Right kidney (tissue), 1 donor: ENCODE data around the gene CATSPERB.
"Not testable (repeated sequence)": the region's sequence is repeated elsewhere in the genome, so short reads cannot be mapped to it uniquely, and the experiment has no call there.

Experiments
- DNase-seq: peaks from one replicate; pipeline ENCODE4 v3.0.0-alpha.2; 2016

CATSPERB gene

DNA sequence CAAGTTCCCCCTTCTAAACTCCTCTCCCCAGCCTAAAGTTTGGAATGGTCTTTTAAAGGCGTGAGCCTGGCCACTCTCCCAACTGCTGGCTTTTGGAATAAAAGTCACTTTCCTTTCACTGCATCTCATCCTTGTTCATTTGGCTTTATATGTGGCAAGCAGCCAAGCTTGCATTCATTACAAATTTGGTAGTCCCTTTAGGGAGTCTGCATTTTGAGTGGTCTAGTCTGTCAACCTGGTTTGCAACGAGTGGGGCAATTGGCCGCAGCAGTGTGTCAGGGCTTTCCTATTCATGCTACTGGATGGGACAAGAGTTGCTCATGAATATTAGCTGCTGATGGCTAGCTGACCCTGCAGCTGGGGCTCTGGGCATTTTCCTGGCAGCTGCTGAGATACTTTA, 57.0 kb downstream of the CATSPERB start:
- no peak for DNase-seq

DNA sequence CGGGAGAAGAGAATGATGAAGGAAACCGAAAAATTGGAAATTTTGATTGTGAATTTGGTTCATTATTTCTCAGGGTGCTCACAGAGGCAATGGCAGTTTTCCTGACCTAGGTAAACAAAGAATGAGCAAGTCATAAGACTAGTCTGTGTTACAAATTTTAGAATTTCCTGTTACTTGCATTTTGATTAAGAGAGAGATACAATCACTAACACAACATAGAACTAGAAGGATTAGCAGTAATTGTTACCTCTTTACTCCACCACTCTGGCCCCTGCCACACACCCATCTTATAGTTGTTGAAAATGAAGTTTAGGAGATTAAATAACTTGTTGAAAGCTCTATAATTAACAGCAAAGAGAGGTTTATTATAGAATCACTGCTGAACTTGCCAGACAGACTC, 62.0 kb downstream of the CATSPERB start:
- DNase-seq: no peak

DNA sequence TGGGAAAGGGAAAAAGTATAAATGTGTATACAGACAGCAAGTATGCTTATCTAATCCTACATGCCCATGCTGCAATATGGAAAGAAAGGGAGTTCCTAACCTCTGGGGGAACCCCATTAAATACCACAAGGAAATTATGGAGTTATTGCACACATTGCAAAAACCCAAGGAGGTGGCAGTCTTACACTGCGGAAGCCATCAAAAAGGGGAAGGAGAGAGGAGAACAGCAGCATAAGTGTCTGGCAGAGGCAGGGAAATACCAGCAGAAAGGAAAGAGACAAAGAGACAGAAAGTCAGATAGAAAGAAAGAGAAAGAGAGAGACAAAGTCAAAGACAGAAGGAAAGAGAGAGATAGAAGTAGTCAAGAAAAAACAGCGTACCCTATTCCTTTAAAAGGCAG, 64.8 kb downstream of the CATSPERB start:
- not testable (repeated sequence) for DNase-seq

DNA sequence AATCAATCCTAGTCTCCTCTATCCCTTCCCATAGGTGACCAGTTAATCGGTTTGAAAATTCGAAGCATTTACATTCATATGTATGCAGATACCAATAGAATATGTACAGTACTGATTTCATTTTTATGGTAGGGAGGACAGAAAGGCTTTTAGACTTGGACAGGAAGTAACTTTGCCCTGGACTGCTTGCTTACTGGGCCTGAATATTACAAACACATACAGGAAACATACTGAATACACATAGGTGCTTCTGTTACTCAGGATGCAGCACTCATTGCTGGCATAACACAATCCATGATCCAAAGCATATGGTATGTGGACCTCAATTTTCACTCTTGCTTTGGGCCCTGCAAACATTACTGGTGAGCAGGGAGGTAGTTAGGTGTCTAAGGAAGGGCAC, 71.1 kb downstream of the CATSPERB start:
- no peak for DNase-seq

DNA sequence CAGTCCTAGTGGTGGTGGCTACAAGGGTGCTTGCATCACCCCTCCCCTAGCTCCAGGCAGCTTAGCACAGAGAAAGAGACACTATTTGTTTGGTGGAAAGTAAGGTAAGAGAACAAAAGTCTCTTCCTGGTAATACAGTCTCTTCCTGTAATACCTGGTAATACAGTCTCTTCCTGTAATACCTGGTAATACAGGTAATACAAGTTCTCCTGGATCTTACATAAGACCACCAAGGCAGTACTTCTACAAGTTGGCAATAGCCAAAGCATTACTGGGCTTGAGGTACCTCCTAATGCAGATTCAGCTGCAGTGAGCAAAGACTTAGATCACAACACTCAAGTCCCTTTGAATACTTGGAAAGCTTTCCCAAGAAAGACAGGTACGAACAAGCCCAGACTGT, 77.0 kb downstream of the CATSPERB start:
- DNase-seq: no peak

DNA sequence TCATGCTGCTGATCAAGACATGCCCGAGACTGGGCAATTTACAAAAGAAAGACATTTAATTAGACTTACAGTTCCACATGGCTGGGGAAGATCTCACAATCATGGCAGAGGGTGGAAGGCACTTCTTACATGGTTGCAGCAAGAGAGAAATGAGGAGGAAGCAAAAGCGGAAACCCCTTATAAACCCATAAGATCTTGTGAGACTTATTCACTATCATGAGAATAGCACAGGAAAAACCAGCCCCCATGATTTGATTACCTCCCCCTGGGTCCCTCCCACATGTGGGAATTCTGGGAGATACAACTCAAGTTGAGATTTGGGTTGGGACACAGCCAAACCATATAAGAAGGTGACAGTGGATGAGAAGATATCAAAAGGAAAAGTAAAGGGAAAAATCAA, 78.4 kb downstream of the CATSPERB start:
- DNase-seq: no peak

DNA sequence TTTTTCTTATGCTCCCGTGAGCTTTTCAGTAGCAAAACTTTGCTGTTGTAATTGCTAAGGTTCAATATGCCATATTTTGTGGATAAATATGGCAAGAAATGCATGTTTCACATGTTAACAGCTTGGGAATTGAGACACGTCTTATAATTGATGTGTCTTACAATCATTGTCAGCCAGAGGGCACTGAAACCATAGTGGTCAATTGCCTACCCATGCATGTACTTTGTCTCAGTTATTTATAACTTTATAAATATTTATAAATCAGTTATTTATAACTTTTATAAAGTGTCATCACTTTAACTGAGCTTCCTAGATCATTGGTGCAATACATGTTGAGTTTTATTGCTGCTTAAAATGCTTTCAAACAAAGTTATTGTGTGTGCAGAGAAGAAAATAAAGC, 82.0 kb downstream of the CATSPERB start:
- DNase-seq: no peak

DNA sequence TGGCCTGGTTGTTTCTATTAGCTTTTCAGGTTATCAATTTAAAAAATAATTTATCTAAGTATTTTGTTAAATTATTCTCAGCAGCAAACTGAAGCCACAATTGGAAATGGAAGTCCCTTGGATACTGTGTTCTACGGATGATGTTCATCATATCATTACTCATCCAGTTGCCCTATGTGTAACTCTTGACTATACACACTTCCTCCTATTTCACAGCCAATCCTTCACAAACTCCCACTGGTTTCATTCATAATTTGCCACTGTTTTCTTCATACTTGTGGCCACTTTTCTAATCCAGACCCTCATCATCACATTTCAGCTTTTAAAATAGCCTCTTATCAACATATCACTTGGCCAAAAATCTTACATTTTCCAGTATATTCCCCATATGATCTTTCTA, 84.0 kb downstream of the CATSPERB start:
- DNase-seq: no peak

DNA sequence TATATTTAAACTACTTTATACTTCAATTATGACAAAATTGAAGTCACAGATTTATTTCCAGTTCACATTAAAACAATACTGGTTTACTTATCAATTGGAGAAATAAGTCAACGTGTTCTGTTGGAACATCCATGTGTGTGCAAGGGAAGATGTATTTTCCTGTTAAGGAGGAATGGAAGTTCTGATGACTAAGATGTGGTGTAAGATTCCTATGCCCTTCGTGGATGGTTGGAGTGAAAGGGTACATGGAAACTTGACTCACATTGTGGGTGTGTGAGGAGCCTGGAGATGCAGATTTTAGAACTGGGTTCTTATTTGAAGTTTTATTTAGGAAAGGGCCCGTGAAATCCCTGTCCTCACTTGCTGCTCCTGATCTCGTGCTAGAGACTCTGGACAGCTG, 95.3 kb downstream of the CATSPERB start:
- DNase-seq: no peak

DNA sequence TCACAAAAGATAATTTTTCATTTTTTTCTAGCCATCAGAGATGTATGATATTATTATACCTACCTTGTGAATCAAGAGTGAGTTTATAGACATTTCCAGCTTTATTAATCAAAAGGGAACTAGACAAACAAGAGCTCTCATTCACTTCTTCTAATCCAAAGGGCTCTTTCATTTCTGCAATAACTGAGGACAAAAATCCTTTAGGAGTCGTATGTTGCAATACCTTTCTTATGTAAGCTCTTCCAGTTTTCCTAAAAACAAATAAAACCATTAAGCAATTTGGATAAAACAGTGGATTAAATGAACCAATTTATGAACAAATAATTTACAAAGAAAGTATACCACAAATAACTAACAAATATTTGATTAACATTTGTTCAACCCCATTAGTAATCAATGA, 107.1 kb downstream of the CATSPERB start:
- no peak for DNase-seq

DNA sequence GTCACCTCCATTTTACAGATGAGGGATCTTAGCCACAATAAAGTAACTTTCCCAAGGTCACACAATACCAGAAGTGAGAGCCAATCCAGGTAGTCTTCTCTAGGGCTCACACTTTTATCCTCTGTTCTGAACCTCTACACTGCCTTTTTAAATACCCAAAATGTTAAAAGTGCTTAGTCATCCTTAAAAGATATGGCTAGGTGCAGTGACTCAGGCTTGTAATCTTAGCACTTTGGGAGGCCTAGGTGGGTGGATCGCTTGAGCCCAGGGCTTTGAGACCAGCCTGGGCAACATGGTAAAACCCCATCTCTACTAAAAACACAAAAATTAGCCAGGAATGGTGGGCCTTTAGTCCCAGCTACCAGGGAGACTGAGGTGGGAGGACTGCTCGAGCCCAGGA, 117.7 kb downstream of the CATSPERB start:
- no peak for DNase-seq

DNA sequence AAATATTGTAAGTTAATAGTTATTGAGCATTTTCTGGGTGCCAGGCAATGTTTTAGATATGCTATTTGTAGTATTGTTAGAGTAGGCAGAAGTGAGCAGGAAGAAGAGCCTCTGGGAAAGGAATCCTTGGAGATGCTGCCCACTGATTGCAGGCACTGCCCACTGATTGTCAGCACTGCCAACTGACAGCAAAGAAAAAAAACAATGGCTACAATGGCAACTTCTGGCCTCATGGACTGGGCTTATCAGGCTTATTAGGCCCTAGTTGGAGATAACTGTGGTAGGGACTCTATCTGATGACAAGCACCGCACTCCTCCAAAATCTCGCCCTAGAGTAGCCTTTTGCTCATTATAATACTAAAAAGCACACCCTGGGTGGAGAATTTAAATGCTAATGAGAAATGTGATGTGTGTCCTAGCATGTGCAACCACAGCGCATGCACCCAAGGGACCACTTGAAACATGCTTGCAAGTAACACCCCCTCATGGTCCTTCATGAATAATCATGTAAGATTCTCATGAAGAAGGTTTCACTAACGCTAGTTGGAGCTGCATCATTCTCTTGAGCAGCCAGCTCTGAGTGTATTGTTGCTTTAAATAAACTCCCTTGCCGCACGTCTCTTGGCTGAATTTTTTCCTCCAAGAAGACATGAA, 118.3 kb downstream of the CATSPERB start:
- no peak for DNase-seq

DNA sequence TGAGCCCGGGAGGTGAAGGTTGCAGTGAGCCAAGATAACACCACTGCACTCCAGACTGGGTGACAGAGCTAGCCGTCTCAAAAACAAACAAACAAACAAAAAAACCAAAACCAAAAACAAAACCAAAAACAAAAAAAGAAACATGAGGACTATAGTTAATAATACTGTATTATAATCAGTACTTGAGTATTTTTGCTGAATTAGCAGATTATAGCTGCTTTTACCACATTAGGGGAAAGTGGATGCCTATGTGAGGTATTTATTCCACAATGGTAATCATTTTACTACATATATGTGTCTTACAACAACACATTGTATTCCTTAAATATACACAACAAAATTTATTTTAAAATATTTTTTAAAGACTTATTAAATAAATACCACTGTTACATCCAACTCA, 120.4 kb downstream of the CATSPERB start:
- no peak for DNase-seq

DNA sequence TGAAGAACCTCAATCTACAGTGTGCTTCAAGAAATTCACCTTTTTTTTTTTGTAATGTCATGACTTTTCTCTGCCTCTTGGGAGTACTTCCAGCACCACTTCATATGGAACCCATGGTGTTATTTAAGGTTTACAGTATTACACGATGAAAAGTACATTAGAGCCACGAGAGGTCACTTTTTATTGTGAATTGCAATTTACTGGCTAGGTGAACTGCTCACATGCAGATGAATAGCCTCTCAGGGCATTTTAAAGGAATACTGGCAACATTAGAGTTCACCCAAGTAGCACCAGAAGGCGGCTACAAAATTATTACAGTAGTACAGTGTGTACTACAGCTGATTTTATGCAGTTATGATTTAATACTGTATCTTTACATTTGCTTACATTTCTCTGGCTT, 122.7 kb downstream of the CATSPERB start:
- no peak for DNase-seq

DNA sequence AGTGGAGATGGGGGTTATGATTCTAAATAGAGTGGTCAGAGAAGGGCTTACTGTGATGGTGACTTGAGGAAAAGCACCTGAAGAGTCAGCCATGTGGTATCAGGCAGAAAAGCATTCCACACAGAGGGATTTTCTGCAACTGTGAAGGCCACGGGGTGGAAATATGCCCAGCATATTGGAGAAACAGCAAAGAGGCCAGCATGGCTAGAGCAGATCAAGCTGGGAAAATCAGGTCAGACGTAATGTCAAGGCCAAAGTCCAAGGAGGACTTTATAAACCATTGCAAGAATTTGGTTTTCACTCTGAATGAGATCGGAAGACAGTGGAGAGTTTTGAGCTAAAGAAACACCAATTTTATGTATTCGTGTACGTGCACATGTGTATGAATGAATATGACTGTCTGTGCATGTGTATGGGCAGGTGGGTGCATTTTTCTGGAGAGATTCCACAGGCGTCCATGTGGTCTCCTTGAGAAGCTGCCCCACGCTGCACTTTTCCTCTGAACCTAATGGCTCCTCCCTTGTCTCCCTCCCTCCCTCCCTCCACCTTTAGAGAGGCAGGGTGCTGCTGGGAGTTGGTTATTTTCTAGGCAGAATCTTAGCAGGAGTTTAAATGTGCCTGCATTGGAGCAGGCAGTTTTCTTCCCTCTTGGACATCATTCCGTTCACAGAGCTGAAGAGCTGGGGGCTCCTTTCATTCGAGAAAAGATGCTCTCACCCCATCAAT, 124.4 kb downstream of the CATSPERB start:
- DNase-seq: no peak

DNA sequence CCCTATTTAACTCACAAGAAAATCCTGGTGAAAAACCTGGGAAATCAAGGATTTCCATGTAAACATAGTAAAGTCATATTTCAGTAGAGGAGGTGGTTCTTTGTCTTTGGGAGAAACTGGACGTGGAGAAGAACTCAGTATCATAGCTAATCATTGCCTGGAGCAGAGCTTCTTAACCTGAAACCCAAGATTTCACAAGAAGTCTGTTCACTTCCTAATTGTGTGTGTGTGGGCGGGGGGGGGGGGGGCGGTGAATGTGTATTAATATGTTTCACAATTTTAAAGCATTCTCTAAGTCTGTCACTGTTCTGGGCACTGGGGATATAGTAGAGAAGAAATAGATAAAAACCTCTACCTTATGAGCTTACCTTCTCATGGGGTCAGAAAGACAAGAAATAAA, 125.0 kb downstream of the CATSPERB start:
- no peak for DNase-seq

DNA sequence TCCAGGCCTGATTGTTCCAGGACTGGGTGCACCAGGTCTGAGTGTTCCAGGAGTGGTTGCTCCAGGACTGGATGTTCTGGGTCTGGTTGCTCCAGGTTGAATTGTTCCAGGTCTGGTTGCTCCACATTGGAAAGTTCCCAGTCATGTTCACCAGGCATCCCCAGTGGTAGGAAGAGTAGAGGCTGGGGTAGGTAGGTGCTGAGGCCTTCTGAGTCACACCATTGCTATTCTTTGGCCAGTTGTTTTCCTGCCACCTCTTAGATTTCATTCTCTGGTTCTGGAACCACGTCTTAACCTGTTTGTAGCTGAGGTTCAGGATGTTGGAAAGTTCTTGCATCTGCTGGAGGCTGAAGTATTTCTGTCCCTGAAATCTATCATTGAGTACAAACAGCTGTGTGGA, 127.3 kb downstream of the CATSPERB start:
- not testable (repeated sequence) for DNase-seq

DNA sequence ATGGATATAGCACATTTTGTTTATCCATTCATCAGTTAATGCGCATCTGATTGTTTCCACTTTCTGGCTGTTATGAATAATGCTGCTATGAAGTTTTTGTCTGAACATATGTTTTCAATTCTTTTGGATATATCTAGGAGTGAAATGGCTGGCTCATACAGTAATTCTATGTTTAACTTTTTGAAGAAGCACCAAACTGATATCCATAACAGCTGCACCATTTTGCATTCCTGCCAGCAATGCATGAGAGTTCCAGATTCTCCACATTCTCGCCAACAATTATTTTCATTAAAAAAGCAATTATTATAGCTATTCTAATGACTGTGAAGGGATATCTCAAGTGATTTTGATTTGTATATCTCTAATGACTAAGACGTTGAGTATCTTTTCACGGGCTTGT, 131.9 kb downstream of the CATSPERB start:
- no peak for DNase-seq

DNA sequence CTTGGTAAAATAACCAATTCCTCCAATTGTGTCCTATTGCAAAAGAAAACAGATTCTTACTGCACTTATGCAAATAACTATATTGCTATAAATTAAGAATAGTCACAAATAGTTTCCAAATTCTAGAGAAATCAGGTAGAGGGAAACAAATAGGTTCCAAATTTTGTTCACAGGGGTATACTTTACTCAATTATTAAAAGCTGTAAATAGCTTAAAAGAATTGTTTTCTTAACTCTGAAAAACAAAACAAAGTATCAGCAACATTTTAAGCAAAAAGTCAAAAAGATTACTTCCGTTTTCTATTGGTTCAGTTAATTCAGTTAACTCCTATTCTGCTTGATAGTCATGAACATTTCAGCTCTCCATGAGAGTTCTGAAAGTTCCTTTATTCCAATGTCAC, 136.2 kb downstream of the CATSPERB start:
- no peak for DNase-seq

DNA sequence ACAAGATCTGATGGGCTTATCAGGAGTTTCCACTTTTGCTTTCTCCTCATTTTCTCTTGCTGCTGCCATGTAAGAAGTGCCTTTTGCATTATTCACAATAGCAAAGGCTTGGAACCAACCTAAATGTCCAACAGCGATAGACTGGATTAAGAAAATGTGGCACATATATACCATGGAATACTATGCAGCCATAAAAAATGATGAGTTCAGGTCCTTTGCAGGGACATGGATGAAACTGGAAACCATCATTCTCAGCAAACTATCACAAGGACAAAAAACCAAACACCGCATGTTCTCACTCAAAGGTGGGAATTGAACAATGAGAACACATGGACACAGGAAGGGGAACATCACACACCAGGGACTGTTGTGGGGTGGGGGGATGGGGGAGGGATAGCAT, 137.9 kb downstream of the CATSPERB start:
- not testable (repeated sequence) for DNase-seq

DNA sequence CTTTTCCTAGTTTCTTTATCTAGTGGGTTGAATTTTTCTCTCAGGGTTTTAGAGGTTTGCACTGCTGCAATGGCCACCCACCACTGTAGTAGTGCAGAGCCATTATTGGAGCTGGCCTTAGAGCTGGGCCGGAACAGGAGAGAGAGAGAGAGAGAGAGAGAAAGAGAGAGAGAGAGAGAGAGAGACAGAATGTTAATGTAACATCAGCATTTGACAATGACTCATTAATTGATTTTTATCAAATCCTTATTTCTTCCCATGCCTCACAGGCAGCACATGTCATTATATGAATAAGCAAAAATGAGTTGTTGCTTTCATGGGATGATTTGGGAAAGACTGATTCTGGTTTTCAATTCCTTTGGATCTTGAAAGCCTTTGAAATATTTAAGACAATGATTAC, 145.5 kb downstream of the CATSPERB start:
- no peak for DNase-seq

DNA sequence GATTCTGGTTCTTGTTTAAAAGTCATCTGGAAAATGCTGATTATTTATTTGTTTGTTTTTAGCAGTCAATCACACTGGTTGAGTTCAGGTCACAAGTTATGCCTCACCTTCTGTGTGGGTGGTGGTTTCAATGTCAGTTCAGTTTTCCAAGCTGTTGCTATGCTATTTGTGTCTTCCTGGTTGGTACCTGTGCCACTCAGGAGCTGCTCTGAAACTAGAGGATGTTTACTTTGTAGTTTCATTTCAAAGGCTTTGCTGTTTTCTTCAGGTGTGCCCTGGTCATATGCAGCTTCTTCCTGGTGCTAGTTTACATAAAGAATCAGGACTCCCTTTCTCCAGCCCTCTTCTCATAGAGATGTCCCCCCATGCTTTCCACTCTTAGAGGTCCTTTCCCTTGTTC, 146.0 kb downstream of the CATSPERB start:
- DNase-seq: no peak

DNA sequence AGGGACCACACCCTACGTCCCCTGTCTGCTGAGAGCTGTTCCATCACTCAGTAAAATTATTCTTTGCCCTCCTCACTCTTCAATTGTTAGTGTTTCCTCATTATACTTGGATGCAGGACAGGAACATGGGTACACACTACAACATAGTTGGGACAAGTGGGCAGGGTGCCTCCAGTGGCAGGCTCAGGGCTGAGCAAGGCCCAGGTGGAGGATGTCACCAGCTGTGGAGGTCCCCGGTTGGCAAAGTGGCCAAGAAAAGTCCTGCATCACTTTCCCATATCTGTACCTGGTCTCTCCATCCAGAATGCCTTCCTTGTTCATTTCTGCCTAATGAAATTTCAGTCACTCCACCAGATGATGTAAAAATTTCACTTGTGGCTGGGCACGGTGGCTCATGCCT, 149.1 kb downstream of the CATSPERB start:
- DNase-seq: no peak

DNA sequence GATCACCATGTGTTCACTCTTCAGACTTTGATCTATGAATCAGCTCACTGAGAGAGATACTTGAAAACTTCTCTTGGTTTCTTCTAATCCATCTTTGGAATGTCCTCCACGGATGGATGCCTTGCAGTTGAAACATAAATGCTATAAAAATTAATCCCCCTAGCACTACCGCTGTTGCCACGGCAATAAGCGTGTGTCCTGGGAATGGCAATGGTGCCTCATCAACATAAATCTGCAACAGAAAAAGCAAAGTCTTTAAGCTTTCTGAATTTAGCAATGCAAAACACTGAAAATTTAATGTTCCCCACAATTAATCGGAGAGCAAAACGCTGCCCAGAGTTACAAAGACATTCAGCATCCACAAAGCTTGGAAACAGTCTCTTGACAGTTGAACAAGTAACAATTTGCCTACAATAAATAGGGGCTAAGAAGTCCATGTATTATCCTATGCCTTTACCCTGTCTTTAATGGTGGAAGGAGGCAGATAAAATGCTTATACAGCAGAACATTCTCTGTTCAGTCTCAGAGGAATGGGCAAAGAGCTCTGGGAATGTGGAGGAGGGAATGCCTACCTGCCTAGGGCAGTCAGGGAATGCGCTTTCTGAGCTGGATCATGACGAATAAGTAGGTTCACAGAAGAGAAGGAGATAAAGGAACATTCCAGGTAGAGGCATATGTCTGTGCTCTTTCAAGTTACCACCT, 150.9 kb downstream of the CATSPERB start:
- DNase-seq: no peak
